ENCODE results near the gene TMED6.

The TMED6 gene

DNA sequence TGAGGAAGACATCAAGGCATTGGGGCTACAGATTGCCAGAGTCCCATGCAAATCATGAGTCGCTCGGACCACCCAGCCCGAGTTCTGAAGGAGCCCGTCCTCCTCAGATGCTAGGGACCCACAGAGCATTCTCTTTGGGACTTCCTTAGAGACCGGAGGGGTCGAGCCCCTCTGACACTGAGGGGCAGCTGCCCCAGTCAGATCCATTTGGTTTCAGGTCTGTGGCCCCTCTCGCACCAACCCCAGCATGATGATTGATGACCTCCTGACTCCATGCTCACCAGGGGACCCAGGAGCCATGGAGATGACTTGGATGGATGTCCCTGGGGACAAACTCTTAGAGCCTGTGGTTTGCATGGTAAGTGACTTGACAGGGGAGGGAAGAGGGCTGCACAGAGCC, 29.2 kb downstream of the TMED6 start:
- DNase-seq = no peak

DNA sequence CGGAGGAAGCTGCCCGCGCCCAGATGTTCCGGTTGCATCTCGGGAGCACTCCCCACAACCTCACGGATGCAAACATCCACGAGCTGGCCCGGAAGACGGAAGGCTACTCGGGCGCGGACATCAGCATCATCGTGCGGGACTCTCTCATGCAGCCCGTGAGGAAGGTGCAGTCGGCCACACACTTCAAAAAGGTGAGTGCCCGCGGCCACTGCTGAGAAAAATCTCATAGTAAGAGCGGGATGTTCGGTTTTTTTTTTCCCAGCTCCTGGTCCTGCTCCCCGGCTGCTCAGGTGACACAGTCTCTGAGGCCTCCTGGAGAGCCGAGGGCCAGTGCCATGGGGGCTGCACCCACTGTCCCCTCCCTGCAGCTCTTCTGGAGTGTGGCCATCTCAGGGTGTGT, 30.5 kb downstream of the TMED6 start:
- no peak for DNase-seq

DNA sequence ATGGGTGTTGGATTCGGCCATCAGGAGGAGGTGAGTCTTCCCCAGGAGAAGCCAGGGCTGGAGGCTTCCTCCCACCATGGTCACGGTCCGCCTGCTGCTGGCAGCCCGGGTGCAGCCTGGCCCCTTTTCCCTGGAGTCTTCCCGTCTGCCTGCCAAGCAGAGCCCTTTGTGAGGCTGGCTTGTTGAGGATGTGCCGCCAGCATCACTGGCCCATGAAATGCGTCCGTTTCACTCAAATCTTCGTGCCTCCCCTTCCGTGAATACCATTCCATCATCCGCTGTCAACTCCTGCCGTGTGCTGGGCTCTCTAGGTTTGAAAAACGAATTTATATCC, 30.9 kb downstream of the TMED6 start:
- no peak for DNase-seq

DNA sequence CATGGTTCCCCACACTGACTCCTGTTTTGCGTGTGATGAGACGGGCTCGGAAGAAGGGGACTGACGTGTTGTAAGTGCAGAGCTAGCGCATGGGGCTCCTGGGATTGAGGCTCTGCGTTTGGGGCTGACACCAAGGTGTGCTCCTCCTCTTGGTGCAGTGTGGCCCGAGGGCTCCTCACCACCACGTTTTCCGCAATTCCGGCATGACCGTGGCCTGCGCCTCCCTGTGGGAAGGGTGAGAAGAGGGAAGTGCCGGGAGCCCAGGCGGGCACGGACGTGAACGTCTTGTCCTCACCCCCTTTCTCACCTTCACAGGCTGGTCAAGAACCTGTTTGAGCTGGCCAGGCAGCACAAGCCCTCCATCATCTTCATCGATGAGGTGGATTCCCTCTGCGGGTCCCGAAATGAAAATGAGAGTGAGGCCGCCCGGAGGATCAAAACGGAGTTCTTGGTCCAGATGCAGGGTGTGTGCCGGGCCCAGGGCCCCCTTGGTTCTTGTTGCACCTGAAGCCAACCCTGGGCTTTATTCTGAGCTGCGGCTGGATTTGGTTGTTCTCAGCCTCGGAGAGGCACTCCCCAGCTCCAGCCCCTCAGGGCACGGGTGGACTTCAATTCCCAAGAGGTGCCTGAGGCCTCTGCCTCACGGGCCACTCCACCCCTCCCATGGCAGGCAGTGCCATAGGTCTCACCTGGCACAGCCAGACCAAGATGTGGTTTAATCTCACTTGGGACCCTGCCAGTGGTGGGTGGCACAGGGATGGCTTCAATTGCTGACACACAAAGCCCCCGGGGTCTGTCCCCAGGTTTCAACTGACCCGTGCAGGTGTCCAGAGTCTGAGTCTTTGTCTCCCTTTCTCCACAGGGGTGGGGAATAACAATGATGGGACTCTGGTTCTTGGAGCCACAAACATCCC, 31.5 kb downstream of the TMED6 start:
- DNase-seq = no peak

DNA sequence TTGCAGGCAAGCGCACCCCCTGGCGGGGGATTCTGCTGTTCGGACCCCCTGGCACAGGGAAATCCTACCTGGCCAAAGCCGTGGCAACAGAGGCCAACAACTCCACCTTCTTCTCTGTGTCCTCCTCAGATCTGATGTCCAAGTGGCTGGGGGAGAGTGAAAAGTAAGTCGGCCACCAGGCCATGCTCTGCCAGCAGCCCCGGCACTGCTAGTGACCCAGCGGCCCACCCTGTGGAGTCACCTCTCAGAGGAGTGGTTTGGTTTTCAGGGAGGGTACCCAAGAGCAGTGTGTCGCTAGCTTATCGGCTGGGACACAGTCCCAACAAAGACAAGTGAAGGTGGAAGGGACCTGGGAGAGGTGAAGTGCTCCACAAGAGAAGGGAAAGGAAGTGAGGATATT, 32.2 kb downstream of the TMED6 start:
- DNase-seq = no peak

DNA sequence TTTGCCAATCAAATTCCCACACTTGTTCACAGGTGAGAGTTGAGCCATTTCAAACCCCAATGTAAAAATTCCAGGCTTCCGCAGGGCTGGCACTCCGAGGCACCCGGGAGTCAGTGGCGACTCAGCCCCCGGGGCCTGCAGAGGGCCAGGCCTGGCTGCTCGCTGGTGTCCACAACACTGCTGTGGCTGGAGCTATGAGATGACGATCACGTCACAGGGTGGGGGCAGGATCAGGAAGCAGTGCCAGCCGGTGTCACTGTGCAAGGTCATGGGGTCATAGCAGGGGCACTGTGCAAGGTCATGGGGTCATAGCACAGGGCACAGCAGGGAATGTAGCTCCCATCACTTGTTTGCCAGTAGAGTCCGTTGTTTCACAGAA, 32.7 kb downstream of the TMED6 start:
- no peak for DNase-seq

DNA sequence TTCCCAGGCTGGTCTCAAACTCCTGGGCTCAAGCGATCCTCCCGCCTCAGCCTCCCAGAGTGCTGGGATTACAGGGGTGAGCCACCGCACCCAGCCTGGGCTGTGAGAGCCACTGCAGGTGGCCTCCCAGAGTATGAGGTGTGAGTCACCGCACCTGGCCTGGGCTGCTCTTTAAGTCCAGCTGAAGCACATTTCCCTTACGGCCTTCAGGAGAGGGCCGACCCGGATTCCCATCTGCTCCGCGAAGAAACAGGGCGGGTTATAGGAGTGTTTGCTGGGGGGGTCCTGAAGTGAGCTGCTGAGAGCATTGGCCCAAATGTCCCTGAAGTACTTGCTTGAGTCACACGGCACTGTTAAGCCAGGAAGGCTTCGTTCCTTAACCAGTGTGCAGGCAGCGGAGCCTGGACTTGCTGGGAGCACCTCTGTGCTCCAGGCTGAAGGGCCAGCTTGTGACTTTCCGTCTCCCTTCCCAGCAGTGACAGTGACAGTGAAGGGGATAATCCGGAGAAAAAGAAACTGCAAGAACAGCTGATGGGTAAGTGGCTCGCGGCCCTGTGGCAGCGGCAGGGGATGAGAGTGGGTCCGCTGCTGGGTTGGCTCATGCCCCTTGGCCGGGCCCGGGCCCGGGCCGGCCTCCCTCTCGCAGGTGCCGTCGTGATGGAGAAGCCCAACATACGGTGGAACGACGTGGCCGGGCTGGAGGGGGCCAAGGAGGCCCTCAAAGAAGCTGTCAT, 33.2 kb downstream of the TMED6 start:
- DNase-seq = no peak

DNA sequence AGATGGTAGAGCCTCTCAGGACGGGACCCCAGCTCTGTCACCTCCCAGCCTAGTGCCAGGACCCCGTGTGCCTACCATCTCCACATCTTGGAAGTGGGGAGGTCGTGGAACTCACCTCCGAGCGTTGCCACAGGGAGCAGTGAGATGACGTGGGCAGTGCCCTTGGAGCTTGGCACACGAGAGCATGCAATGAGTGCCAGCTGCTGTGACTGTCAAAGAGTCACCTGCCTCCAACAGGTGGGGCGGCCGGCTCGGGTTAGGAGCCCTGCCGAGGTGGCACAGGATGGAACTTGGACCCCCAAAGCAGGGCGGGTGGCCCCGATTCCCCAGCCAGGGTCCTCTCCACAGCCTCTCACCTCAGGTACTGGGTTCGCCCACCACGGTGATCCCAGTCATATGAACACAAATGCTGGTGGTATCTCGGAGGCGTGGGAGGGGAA, 35.0 kb downstream of the TMED6 start:
- DNase-seq = no peak

DNA sequence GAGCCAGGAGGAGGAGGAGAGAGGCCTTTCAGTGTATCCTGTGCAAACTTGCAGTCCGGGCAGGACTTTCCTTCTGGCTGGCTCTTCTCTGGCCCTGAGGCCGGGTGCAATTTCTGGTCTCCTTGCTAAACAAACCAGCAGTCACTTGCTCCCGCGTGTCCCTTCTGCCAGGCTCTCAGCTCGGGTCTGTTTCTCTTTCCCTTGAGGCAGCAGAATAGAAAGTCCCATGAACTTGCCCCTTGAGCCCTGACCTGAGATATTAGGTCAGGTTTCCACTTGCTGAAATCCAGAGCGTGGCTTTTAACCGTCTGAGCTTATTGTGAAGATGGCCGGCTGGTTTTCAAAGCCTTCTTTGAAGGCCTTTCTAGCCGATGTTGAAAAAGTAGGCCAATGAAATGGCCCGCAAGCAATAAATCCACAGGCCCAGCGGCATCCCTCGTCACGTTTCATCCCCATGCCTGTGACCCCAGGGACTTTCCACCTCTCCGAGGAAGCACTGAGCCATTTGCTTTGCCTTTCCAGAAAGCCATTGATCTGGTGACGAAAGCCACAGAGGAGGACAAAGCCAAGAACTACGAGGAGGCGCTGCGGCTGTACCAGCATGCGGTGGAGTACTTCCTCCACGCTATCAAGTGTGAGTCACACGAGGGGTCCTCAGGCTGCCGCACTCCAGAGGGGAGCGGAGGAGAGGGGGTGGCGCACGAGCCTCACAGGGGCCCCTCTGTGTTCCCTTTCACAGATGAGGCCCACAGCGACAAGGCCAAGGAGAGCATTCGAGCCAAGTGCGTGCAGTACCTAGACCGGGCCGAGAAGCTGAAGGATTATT, 35.9 kb downstream of the TMED6 start:
- DNase-seq = no peak

DNA sequence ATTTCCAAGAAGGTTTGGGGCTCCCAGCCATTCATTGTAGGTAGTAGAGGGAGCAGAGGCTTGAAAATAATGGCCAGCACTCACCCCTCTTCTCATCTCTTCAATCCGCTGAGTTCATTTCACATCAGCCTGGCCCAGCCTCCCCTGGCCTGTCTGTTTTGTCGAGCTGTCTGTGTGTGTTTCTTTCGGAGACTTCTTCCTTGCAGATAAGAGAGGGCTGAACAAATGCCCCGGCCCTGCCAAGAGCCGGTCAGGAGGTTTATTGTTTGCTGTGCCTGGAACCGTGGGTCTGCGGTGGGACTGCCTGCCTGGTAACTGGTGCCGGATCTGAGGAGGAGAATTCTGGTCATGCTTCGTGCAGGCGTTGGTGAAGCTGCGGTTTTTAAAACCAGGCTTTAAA, 37.1 kb downstream of the TMED6 start:
- no peak for DNase-seq

DNA sequence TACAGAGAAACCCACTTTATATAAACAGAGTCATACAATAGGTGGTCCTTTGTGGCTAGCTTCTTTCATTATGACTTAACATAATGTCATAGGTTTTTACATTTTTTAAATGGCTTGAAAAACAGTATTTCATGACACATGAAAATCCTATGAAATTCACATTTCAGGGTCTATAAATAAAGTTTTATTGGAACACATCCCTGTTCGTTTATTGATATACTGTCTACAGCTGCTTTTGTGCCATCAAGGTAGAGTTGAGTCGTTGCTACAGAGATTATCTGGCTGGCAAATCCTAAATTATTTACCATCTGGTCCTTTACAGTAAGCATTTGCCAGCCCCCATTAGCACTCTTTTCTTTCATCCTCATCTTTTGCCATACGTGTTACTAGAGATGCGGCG, 38.1 kb downstream of the TMED6 start:
- DNase-seq = no peak

DNA sequence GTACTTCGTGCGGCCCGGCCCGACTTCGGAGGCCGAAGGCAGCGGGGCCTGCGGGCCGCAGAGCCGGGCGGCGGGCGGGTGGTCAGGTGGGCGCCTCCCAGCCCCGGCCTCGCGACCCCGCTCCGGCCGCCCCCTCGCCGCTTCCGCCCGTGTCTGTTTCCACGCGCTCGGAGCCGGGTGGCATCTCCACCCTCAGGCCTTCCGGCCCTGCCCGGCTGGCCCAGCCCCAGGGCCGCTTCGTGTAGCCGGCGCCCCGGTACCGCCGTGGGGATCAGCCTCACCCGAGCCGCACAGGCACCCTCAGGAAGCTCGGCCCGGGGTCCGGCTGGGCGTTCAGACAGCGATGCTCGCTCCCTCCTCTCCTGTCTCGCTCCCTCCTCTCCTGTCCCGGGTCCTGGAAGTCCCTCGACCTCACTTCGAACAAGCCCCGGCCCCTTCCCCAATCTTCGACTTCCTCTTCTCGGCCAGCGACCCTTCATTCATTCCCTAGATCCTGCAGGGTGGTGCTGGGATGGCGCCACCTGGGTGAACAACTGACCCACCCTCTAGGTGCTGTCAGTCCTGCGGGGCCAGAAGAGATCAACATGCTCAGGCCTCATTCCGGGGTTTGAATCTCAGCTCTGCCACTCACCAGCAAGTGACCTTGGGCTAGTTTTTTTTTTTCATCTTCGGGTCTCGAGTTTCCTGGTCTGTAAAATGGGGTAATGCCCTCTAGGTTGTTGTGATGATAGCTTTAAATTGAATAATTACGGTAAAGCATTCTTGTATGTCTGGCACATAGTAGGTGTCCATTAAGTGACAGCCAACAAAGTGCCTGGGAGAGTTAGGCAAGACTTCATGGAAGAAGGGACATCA, 39.8 kb downstream of the TMED6 start:
- DNase-seq = no peak

DNA sequence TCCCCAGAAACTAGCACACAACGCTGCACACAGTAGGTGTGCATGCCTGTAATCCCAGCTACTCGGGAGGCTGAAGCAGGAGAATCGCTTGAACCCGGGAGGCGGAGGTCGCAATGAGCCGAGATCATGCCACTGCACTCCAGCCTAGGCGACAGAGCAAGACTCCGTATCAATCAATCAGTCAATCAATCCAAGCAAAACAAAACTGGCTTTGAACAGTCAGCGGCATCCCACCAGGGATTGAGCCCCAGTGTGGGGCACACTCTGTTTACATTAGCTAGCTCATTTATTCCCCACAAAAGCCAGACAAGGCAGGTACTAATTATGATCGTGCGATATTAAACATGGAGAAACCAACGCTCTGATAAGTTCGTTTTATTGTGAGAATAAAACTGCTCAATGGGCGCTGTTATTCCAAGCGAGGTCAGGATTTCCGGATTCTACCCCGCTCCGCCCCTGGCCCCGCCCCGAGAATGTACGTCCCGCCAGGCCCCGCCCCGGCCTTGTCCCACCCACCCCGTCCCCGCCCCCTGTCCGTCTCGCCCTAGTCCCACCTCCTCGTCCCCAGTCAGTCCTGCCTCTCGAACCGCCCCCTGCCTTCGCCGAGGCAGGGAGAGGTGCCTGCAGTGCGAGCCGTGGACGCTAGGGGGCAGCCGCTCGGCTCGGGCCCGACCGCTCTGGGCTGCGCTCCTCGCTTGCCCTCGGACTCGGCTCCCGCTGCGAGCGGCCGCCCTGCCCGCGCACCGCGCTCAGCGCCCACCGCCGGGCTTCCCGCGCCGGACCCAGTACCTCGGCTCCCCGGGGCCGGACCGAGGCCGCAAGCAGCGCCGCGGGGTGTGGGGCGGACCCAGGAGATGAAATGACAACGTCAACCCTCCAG, 40.7 kb downstream of the TMED6 start, which contains the start of gene VPS4A:
Gene VPS4A (plus strand): TSS at position 698 of the 880 bp plus-strand sequence. CDS start 162 bp downstream, at position 860.
- peak; percentile 96 for DNase-seq

DNA sequence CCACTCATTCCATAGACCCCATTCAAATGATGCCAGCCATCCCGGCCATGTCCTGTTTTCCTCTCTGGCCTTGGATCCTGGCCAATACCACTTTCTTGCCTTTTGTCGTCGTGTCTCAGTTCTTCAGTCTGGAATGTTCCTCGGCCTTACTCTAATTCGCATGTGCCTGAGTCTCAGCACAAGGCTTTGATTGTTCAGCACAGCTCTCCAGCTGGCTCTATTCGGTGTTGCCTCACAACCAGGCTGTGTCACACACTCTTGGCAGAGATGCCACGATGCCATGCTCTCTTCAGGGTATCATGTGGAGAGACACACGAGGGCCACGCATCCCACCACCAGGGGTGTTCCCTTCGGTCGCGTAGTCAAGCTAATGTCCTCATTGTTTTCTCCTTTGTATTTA, 42.3 kb downstream of the TMED6 start:
- DNase-seq = peak; percentile 75

DNA sequence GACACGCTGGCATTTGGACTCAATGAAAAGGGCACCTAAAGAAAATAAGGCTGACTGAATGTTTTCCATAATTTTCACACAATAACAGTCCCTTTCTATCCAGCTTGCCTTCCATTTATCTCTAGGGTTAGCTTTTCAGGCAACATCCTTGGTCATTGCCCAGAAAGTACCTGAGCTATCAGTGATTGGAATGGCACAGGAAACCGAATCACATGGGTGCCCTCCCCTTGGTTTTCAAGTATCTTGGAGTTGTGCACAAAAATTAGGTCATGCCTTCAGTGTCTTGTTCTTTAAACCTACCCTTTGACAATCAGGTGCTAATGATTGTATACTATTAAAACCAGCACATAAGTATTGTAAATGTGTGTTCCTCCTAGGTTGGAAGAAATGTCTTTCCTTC, 43.7 kb downstream of the TMED6 start:
- DNase-seq = no peak

DNA sequence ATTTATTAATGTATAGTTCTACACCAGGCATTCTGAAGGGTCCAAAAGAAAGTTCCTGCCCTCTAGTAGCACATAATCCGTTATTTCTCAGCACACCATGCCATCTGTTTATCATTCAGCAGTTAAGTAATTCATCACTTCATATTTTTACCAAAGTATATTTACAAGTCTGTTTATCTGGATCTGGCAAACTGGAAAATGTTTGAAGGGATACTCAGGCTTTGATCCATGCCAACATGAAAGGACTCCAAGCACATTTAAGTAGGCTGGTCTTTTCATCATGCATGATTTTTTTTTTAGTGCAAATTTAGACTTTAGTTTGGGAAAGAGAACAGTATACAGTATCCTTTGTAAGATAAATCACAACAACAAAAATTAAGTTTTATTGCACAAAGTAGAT, 44.5 kb downstream of the TMED6 start:
- DNase-seq = no peak

DNA sequence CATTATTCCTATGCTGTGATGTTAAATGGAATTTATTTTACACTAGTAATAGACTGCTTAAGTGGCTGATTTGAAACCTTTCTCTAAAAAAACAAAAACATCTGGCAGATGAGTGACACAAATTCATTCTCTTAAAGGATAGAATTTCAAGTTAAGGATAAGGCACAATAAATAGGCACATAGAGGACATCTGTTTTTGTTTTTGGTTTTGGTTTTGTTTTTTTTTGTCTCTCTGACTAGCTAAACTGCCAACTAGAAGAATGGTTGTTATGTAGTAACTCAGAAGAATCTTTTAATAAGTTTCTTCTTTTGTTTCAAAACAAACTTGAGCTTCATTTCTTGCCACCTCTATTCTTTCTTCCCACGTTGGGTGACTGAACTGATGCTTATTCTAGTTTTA, 45.6 kb downstream of the TMED6 start:
- no peak for DNase-seq

DNA sequence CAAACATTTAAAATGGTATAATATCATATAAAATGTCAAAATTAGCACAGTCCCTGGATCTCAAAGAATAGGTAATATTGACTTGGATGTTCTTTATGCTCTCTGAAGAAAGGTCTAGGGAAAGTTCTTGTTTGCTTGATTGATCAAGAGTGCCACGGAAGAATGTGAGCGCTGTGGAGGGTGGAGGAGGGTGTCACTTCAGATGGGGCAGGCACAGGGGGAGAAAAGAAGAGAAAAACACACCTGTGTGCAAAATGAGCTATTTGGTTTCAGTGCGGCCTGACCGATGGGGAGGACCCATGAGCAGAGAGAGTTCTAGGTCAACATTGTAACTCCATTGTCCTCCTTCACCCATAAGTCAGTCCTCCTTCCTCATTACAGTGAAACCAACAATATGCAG, 49.3 kb downstream of the TMED6 start:
- DNase-seq = no peak

DNA sequence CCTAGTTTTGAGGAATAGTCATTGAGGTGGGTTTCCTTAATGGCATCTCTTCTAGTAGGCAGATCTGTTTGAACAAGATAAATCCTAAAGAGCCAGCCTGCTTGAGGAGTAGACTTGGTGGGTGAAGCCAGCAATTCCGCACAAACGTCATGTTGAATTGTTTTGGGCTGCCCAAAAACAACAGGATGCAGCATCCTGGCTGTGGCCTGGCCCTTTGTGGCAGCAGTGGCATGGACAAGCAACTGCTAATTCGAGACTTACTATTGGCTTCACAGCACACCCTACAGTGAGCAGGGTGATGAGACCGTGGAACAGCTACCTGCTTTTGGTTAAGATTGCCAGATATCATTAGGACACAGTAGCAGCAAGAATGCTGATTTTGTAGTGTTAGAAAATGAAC, 49.7 kb downstream of the TMED6 start:
- DNase-seq = no peak

DNA sequence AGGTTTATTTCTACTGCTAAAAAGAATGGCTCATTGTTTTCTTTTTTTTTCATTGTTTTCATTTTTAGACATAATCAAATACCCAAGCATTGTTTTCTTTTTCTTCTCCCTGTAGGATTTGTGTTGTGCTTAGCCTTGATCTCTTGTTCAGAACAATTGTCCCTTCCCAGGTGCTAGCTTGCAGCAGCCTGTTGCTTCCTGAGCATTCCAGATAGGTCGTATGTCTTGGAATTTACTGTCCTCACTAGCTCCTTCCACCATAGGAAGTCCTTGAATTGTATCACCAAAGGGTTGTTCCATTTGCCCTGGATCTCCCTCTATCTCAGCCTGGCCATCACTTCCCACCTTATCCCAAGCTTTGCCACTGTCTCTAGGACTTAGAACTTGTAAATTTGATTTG, 50.4 kb downstream of the TMED6 start:
- DNase-seq = no peak

DNA sequence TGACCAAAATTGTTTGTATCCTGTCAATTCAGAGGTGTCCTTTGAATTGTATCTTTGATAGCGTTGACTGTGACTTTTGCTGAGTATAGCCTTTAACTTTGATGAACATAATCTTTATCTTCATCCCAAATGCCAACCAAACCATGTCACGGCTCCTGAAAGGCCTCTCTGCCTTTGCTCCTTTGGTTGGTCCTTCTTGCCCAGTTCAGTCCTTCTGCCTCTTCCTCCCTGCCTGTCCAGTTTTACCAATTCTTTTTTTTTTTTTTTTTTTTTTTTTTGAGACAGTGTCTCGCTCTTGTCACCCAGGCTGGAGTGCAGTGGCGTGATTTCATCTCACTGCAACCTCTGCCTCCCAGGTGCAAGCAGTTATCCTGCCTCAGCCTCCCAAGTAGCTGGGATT, 53.3 kb downstream of the TMED6 start:
- no peak for DNase-seq

Data from midbrain (tissue), 1 donor.